Natural killer cell (primary cell): ENCODE data around the gene GSTA4. TPM values are rescaled to one million over a fixed set of nuclear protein-coding genes. Genes with fewer than 3 reads are reported as not detected.

Experiments used
- ATAC-seq, 3 donors: fragments of 150-1000 bp in 2 of 3; fragments of 200-7000 bp in 1 of 3; cut with Tn5 transposase; 1 replicate in 1 of 3; 2 replicates in 2 of 3; pipeline ENCODE4 v1.10.0; 2021; ENCODE audit warnings: mild to moderate bottlenecking in 2 of 3, moderate library complexity in 2 of 3
- DNase-seq, 2 donors: peaks; one replicate each; pipeline versions ENCODE4 v3.0.0 to v3.0.0-alpha.2; 2013 to 2021; ENCODE audit warnings: mixed read lengths in 1 of 2
- H3K27ac ChIP-seq: one replicate; pipeline ENCODE4 v1.5.1; 2013; ENCODE audit warnings: mild to moderate bottlenecking, low read length
- H3K27me3 ChIP-seq: one replicate; pipeline ENCODE4 v1.6.1; 2013; ENCODE audit warnings: low read length; ENCODE audit not compliant: control insufficient read depth, insufficient read depth
- H3K36me3 ChIP-seq: one replicate; pipeline ENCODE4 v1.6.1; 2013; ENCODE audit warnings: low read length; ENCODE audit not compliant: control insufficient read depth, insufficient read depth
- H3K4me1 ChIP-seq: one replicate; pipeline ENCODE4 v1.6.1; 2013; ENCODE audit warnings: low read length; ENCODE audit not compliant: control insufficient read depth, insufficient read depth
- H3K4me3 ChIP-seq: one replicate; pipeline ENCODE4 v1.5.1; 2013; ENCODE audit warnings: low read length
- H3K9me3 ChIP-seq: one replicate; pipeline ENCODE4 v1.6.1; 2013; ENCODE audit warnings: low read length; ENCODE audit not compliant: control insufficient read depth, insufficient read depth
- H3K27ac Mint-ChIP-seq, 2 donors: one replicate each; pipeline ENCODE4 v1.8.0; 2022; ENCODE audit warnings: mild to moderate bottlenecking in 2 of 2, mixed read lengths in 2 of 2, moderate library complexity in 1 of 2
- H3K27me3 Mint-ChIP-seq, 2 donors: one replicate each; pipeline ENCODE4 v1.8.0; 2022; ENCODE audit warnings: low read depth in 2 of 2, mixed read lengths in 2 of 2
- H3K36me3 Mint-ChIP-seq: one replicate; pipeline ENCODE4 v1.8.0; 2022; ENCODE audit warnings: mixed read lengths
- H3K4me1 Mint-ChIP-seq, 2 donors: one replicate each; pipeline ENCODE4 v1.8.0; 2022; ENCODE audit warnings: mixed read lengths in 2 of 2
- H3K4me3 Mint-ChIP-seq: one replicate; pipeline ENCODE4 v1.8.0; 2022; ENCODE audit warnings: mild to moderate bottlenecking, moderate library complexity, mixed read lengths
- H3K9me3 Mint-ChIP-seq, 2 donors: one replicate each; pipeline ENCODE4 v1.8.0; 2022; ENCODE audit warnings: mixed read lengths in 2 of 2
- WGBS: methylation state at CpG from one replicate; pipeline ENCODE4 v1.1.7; 2013; ENCODE audit warnings: missing lambda C conversion rate; ENCODE audit not compliant: insufficient coverage; 5-methylcytosine and 5-hydroxymethylcytosine counted together
- intact Hi-C: fragments of 100-400 bp; cut with micrococcal nuclease; formaldehyde crosslinking; loops from one replicate; pipeline ENCODE4 v1.14.2; 2022
- total RNA-seq, 4 donors: library from RNA; stranded (reverse); fragments of 120-200 nt in 1 of 4; gene quantifications; one replicate each; pipeline versions ENCODE4 v1.2.3 to v1.2.4, GENCODE V29; 2013 to 2022
- TF ChIP-seq, protein P1 (sequence below): fragments of 200-600 bp; IDR thresholded peaks from one replicate; pipeline ENCODE4 v1.8.0; 2022; ENCODE audit warnings: antibody characterized with exemption

GSTA4 gene
- total RNA-seq, 3 donors from 2014 or later (not counting 1 experiment from before 2014, with no cell fraction given) = 0.55 to 2.5 (median 1.8) TPM

GRCh38 chr6:53043581-53043980 is 48.5 kb upstream of the GSTA4 start:
- H3K4me1 Mint-ChIP-seq = peaks cover 12 to 19% of the 10 kb centered on the region in 2 donors
- Histone ChIP-seq H3K27ac (no peak overlapping the region), H3K9me3 (no peaks in the 10 kb centered on the region), H3K36me3 (peaks cover 25% of the 10 kb centered on the region), H3K4me3 (no peak overlapping the region), H3K27me3 (no peaks in the 10 kb centered on the region), H3K4me1 (peaks cover 2% of the 10 kb centered on the region)
- H3K4me3 Mint-ChIP-seq = no peak overlapping the region
- DNase-seq (no peak), ATAC-seq (no peak)
- H3K9me3 Mint-ChIP-seq = no peaks in the 10 kb centered on the region
- TF ChIP-seq, protein P1, sequence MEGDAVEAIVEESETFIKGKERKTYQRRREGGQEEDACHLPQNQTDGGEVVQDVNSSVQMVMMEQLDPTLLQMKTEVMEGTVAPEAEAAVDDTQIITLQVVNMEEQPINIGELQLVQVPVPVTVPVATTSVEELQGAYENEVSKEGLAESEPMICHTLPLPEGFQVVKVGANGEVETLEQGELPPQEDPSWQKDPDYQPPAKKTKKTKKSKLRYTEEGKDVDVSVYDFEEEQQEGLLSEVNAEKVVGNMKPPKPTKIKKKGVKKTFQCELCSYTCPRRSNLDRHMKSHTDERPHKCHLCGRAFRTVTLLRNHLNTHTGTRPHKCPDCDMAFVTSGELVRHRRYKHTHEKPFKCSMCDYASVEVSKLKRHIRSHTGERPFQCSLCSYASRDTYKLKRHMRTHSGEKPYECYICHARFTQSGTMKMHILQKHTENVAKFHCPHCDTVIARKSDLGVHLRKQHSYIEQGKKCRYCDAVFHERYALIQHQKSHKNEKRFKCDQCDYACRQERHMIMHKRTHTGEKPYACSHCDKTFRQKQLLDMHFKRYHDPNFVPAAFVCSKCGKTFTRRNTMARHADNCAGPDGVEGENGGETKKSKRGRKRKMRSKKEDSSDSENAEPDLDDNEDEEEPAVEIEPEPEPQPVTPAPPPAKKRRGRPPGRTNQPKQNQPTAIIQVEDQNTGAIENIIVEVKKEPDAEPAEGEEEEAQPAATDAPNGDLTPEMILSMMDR = no peak
- intact Hi-C loops = no loop called here
- no peak overlapping the region for H3K27ac Mint-ChIP-seq
- no peaks in the 10 kb centered on the region for H3K27me3 Mint-ChIP-seq
- H3K36me3 Mint-ChIP-seq = peaks cover 24% of the 10 kb centered on the region

- Histone ChIP-seq H3K9me3 (no peaks in the 10 kb centered on the region), H3K4me1 (no peaks in the 10 kb centered on the region), H3K27me3 (no peaks in the 10 kb centered on the region), H3K36me3 (peaks cover 29% of the 10 kb centered on the region), H3K4me3 (no peak overlapping the region), H3K27ac (no peak overlapping the region)
- Mint-ChIP-seq H3K36me3 (peaks cover 24% of the 10 kb centered on the region), H3K9me3 (no peaks in the 10 kb centered on the region), H3K27ac (no peak overlapping the region), H3K27me3 (no peaks in the 10 kb centered on the region), H3K4me3 (no peak overlapping the region), H3K4me1 (peaks cover 0 to 6% of the 10 kb centered on the region in 2 donors)
- 97% methylated on average over 3 of the region's 4 CpGs for WGBS
- intact Hi-C loops = no loop called here
- no peak for ATAC-seq
- no peak for DNase-seq
- TF ChIP-seq, protein P1 = no peak
Observed at GRCh38 chr6:53042112-53042511, 47.0 kb upstream of the GSTA4 start.

DNA sequence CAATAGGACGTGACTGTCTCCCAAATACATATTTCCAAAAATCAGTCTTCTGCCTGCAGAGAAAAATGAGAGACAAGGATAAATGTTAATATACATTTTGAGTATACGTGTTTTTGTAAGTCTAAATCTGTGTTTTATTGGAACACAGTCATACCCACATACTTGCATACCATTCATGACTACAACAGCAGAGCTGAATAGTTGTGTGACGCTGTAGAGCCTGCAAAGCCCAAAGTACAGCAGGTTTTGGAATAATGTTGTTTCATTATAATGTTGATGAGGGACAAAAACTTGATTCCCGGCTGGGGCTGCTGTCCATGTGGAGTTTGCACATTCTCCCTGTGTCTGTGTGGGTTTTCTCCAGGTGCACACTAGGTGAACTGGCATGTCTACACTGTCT is 46.3 kb upstream of the GSTA4 start:
- H3K27ac ChIP-seq = no peak overlapping the region
- no peaks in the 10 kb centered on the region for H3K4me1 ChIP-seq
- no peaks in the 10 kb centered on the region for H3K4me1 Mint-ChIP-seq
- intact Hi-C loops = no loop called here
- H3K4me3 Mint-ChIP-seq = no peak overlapping the region
- H3K27me3 ChIP-seq = no peaks in the 10 kb centered on the region
- H3K36me3 ChIP-seq = peaks cover 29% of the 10 kb centered on the region
- H3K36me3 Mint-ChIP-seq = peaks cover 24% of the 10 kb centered on the region
- no peaks in the 10 kb centered on the region for H3K9me3 Mint-ChIP-seq
- TF ChIP-seq, protein P1 = no peak
- DNase-seq (no peak), ATAC-seq (no peak)
- no peak overlapping the region for H3K4me3 ChIP-seq
- 98% methylated on average over 2 of the region's 4 CpGs for WGBS
- no peak overlapping the region for H3K27ac Mint-ChIP-seq
- no peaks in the 10 kb centered on the region for H3K27me3 Mint-ChIP-seq
- H3K9me3 ChIP-seq = no peaks in the 10 kb centered on the region

DNA sequence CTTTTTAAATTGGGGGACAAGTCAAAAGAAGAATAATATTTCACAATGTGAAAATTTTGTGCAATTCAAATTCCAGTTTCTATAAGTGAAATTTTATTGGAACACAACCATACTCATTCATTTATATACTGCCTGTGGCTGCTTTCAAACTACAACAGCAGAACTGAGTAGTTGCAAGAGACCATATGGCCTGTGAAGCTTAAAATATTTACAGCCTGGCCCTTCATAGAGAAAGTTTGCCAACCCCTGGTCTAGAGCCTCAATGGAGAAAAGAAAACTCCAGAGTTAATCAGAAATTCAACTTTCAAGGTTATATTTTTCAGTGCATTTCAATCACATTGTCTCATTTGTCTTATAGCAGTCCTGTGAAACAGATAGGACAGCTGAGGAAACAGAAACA is 43.5 kb upstream of the GSTA4 start:
- Histone ChIP-seq H3K27ac (no peak overlapping the region), H3K9me3 (no peaks in the 10 kb centered on the region), H3K27me3 (no peaks in the 10 kb centered on the region), H3K36me3 (peaks cover 49% of the 10 kb centered on the region), H3K4me1 (no peaks in the 10 kb centered on the region), H3K4me3 (no peak overlapping the region)
- Mint-ChIP-seq H3K9me3 (no peaks in the 10 kb centered on the region), H3K27me3 (no peaks in the 10 kb centered on the region), H3K4me1 (no peaks in the 10 kb centered on the region), H3K4me3 (no peak overlapping the region), H3K27ac (no peak overlapping the region), H3K36me3 (peaks cover 24% of the 10 kb centered on the region)
- TF ChIP-seq, protein P1 = no peak
- DNase-seq (no peak), ATAC-seq (no peak)
- intact Hi-C loops = no loop called here
